ENCODE results near the gene GPC3. TPM values are rescaled to one million over a fixed set of nuclear protein-coding genes. Genes with fewer than 3 reads are reported as not detected.

Gene GPC3
- total RNA-seq, 1 experiment from 2014 or later: 5.7 TPM

GRCh38 chrX:133697656-133698055 lies 287.7 kb downstream of the GPC3 start:
- Histone ChIP-seq H3K4me3 (no peak overlapping the region), H3K36me3 (no peaks in the 10 kb centered on the region), H3K27ac (no peak overlapping the region), H3K27me3 (replicated peaks) (no peaks in the 10 kb centered on the region), H3K4me1 (replicated peaks) (peaks cover 13% of the 10 kb centered on the region), H3K9me3 (replicated peaks) (no peaks in the 10 kb centered on the region)
- DNase-seq (ENCODE audit: low read depth in 1 of 2, low spot score in 2 of 2): no peak

DNA sequence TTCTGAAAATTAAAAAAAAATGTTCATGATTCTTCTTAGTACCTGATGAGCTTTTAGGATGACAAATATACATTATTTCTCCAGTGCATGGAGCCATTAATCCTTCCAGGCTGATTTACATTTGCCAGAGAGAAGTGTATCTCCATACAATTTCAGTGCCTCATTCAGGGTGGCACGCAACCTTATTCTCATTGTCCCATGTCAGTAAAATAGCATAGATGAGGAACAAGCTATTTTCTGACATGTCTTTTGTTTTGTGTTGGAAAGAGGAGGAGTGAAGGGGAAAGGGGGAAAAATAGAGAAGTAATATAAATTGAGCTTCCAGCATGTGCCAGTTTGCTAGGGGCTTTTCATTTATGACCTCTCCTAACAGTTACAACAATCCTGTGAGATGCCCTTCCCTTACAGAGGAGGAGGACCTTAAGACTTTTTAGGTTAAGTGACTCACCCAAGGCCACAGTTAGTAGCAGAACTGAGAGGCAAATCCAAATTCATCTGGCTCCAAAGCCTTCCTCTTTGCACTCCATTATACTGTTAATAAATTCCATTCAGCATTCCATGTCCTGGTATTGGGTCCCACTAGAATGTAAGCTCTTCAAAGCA lies 295.3 kb downstream of the GPC3 start:
- Histone ChIP-seq H3K4me3 (no peak overlapping the region), H3K36me3 (no peaks in the 10 kb centered on the region), H3K4me1 (replicated peaks) (no peaks in the 10 kb centered on the region), H3K27me3 (replicated peaks) (no peaks in the 10 kb centered on the region), H3K9me3 (replicated peaks) (no peaks in the 10 kb centered on the region), H3K27ac (no peak overlapping the region)
- DNase-seq (ENCODE audit: low read depth in 1 of 2, low spot score in 2 of 2): no peak

DNA sequence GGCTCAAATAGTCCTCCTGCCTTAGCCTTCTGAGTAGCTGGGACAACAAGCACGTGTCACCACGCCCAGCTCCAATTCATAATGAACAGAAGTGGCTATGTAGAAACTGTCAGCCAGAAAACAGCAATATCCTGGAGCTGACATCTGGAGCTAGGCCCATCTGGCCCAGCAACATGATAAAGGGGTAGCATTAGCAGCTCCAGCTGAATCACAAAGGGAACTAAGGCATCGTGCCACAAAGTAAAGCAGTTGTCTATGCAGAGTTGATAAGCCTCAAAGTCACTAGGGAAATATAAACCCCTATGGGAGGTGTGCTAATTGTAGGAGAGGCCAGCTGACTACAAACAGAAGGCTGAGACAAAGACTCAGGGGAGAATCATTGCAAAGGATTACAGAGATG lies 299.6 kb downstream of the GPC3 start:
- Histone ChIP-seq H3K9me3 (replicated peaks) (no peaks in the 10 kb centered on the region), H3K27me3 (replicated peaks) (no peaks in the 10 kb centered on the region), H3K36me3 (no peaks in the 10 kb centered on the region), H3K4me3 (no peak overlapping the region), H3K4me1 (replicated peaks) (no peaks in the 10 kb centered on the region), H3K27ac (no peak overlapping the region)
- DNase-seq (ENCODE audit: low read depth in 1 of 2, low spot score in 2 of 2): no peak

DNA sequence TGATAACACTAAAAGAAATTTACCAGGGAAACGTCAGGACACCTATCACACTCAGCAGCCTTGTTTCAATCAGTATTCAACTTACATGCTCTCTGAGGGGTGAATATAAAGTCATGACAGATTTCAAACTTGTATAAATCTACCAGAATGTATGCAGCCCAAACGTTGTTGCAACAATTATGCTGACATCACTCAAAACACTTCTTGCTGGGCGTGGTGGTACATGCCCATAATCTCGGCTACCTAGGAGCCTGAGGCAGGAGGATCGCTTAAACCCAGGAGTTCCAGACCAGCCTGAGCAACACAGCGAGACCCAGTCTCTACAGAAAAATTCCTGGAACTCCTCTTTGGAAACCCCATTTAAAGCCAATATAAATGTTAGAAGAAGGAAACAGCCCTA lies 303.5 kb downstream of the GPC3 start:
- DNase-seq (ENCODE audit: low read depth in 1 of 2, low spot score in 2 of 2): no peak
- H3K4me3 ChIP-seq: no peak overlapping the region
- no peaks in the 10 kb centered on the region for H3K9me3 ChIP-seq (replicated peaks)
- no peaks in the 10 kb centered on the region for H3K27me3 ChIP-seq (replicated peaks)
- H3K36me3 ChIP-seq: no peaks in the 10 kb centered on the region
- no peaks in the 10 kb centered on the region for H3K4me1 ChIP-seq (replicated peaks)
- H3K27ac ChIP-seq: no peak overlapping the region

GRCh38 chrX:133681421-133681820 lies 304.0 kb downstream of the GPC3 start:
- no peak overlapping the region for H3K27ac ChIP-seq
- no peaks in the 10 kb centered on the region for H3K9me3 ChIP-seq (replicated peaks)
- no peaks in the 10 kb centered on the region for H3K36me3 ChIP-seq
- H3K27me3 ChIP-seq (replicated peaks): no peaks in the 10 kb centered on the region
- no peak overlapping the region for H3K4me3 ChIP-seq
- no peaks in the 10 kb centered on the region for H3K4me1 ChIP-seq (replicated peaks)
- no peak for DNase-seq (ENCODE audit: low read depth in 1 of 2, low spot score in 2 of 2)

DNA sequence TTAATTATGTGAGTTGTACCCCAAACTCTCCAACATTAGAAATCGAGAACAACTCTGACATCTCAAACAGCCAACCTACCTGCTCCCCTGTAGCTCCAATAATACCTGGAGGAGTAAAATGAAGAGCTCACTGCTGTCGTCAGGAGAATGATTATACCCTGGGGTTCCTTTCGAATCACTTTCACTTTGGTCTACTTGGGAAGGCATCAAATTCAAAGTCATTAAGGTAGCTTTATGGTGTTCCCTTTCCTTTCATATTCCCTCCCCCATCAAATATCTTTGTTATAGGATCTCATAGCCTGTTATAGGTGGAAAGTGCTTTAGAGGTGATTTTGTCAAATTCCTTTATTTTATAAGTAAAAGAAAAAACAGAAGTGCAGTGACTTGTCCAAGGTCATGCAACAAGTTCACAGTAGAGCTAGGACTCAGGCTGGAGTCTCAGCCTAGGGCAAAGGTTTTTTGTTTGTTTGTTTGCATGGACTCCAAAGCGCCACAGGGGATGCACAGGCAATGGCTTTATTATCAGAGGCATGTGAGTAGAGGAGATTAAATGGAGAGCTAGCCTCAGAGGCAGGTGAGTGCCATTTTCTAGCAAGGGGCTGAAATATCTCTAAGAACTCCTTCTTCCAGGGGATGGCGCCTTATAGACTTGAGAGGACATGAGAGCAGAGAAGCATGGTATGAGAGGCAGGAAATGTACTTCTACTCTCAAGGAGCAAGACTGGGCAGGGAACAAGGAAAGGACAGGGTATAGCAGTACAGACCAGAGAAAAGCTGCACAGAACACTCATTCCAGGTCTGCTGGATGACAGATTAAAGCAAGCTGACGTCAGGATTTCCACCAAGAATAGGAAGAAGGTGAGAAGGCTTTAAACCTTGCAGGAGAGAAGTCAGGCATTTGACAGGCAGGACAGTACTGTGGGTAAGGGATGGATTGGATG lies 308.0 kb downstream of the GPC3 start:
- H3K27ac ChIP-seq: no peak overlapping the region
- H3K36me3 ChIP-seq: no peaks in the 10 kb centered on the region
- no peaks in the 10 kb centered on the region for H3K4me1 ChIP-seq (replicated peaks)
- no peaks in the 10 kb centered on the region for H3K27me3 ChIP-seq (replicated peaks)
- H3K9me3 ChIP-seq (replicated peaks): no peaks in the 10 kb centered on the region
- no peak for DNase-seq (ENCODE audit: low read depth in 1 of 2, low spot score in 2 of 2)
- H3K4me3 ChIP-seq: no peak overlapping the region

GRCh38 chrX:133676344-133677122 lies 308.9 kb downstream of the GPC3 start:
- DNase-seq (ENCODE audit: low read depth in 1 of 2, low spot score in 2 of 2): no peak
- Histone ChIP-seq H3K36me3 (no peaks in the 10 kb centered on the region), H3K27me3 (replicated peaks) (no peaks in the 10 kb centered on the region), H3K4me1 (replicated peaks) (no peaks in the 10 kb centered on the region), H3K27ac (no peak overlapping the region), H3K9me3 (replicated peaks) (no peaks in the 10 kb centered on the region), H3K4me3 (no peak overlapping the region)

DNA sequence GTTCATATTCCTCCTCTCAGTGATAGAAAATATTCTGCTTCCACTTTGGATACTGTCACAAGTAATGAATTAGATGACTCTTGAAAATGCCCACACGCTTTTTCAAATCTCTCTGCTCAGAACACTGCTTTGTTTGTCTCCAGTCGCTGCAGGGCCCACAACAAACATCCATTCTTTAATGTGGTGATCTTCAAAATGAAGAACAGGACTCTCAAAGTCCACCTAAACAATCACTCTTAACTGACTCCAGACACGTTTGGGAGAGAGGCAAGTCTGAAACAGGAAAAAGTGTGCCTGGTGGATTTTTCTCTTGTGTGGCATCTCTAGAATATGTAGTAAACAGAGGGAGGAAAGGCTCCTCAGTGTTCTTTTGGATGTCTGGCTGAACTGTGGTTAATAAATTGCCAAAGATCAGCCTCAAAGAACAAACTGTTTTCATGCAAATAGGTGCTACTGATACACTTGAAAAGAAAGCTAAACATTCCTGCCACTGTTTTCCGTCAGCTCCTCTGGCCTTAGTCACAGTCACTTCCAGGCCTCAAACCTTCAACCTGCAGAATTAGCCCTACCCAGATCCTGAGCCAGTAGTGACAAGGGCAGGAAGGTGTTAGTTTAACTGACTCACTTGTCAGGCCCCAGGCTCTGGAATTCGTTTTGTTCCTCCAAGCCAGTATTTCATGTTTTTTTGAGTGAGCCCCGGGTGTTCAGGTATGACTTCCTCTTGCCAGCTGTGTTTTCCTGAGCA lies 310.5 kb downstream of the GPC3 start:
- Histone ChIP-seq H3K27ac (no peak overlapping the region), H3K4me3 (no peak overlapping the region), H3K4me1 (replicated peaks) (0 out of 2 replicates have a peak, but pooled peaks cover 4% of the 10 kb centered on the region), H3K27me3 (replicated peaks) (no peaks in the 10 kb centered on the region), H3K9me3 (replicated peaks) (no peaks in the 10 kb centered on the region), H3K36me3 (no peaks in the 10 kb centered on the region)
- DNase-seq (ENCODE audit: low read depth in 1 of 2, low spot score in 2 of 2): no peak

- Histone ChIP-seq H3K9me3 (replicated peaks) (no peaks in the 10 kb centered on the region), H3K27me3 (replicated peaks) (no peaks in the 10 kb centered on the region), H3K4me1 (replicated peaks) (peaks cover 11% of the 10 kb centered on the region; the same call in 1 of the 2 replicates), H3K36me3 (no peaks in the 10 kb centered on the region), H3K27ac (no peak overlapping the region), H3K4me3 (no peak overlapping the region)
- peak in 1 of 2 experiments; percentile 51 for DNase-seq (ENCODE audit: low read depth in 1 of 2, low spot score in 2 of 2)
Measured at GRCh38 chrX:133670383-133670782, 315.0 kb downstream of the GPC3 start.

- DNase-seq (ENCODE audit: low read depth in 1 of 2, low spot score in 2 of 2): no peak
- Histone ChIP-seq H3K36me3 (no peaks in the 10 kb centered on the region), H3K27ac (no peak overlapping the region), H3K27me3 (replicated peaks) (no peaks in the 10 kb centered on the region), H3K4me1 (replicated peaks) (peaks cover 11% of the 10 kb centered on the region; the same call in 1 of the 2 replicates), H3K9me3 (replicated peaks) (no peaks in the 10 kb centered on the region), H3K4me3 (no peak overlapping the region)
Measured at GRCh38 chrX:133669214-133669613, 316.2 kb downstream of the GPC3 start.

- Histone ChIP-seq H3K4me3 (no peak overlapping the region), H3K27me3 (replicated peaks) (no peaks in the 10 kb centered on the region), H3K9me3 (replicated peaks) (no peaks in the 10 kb centered on the region), H3K4me1 (replicated peaks) (peaks cover 11% of the 10 kb centered on the region; the same call in 1 of the 2 replicates), H3K27ac (no peak overlapping the region), H3K36me3 (no peaks in the 10 kb centered on the region)
- no peak for DNase-seq (ENCODE audit: low read depth in 1 of 2, low spot score in 2 of 2)
Measured at GRCh38 chrX:133668225-133668931, 317.0 kb downstream of the GPC3 start.

DNA sequence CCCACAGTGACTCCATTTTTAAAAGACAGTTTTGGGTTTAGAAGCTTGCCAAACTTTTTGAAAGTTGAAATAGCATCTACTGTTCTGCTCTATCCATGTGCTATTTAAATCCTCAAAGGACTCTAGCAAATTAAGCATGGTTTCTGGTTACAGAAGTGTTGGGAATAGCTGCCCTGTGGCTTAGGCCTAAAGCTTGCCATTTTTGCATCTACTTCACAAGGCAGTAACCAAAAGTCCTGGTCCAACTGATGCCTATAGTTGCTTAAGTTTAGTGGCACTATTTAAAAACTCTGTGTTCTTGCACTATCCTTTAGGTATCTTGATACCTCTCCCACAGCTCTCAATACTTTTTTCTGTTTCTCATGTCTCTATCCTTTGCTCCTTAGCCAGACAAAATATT lies 319.1 kb downstream of the GPC3 start:
- no peak for DNase-seq (ENCODE audit: low read depth in 1 of 2, low spot score in 2 of 2)
- Histone ChIP-seq H3K4me1 (replicated peaks) (peaks cover 11% of the 10 kb centered on the region; the same call in 1 of the 2 replicates), H3K36me3 (no peaks in the 10 kb centered on the region), H3K4me3 (no peak overlapping the region), H3K9me3 (replicated peaks) (no peaks in the 10 kb centered on the region), H3K27me3 (replicated peaks) (no peaks in the 10 kb centered on the region), H3K27ac (no peak overlapping the region)
